ENCODE measurements around the gene DUSP22.

- no peak for TF ChIP-seq CTCF (IDR thresholded peaks at IDR 0.05)
- no peak for TF ChIP-seq POLR2A (IDR thresholded peaks at IDR 0.05)
Observed at GRCh38 chr6:259316-259715, 33.0 kb upstream of the DUSP22 start.

Data from tibial nerve (tissue), 3 donors.